HAP-1 (cell line): ENCODE data around the gene TBXT.

ENCODE experiments used
- DNase-seq, 2 experiments: peaks; one replicate each; pipeline ENCODE4 v3.0.0-alpha.2; 2016 to 2020; ENCODE audit warnings: low spot score in 2 of 2
- H3K27me3 ChIP-seq: fragments of 250-450 bp; sonication (Bioruptor Pico); 2 replicates; pipeline ENCODE4 v1.5.1; 2020; ENCODE audit warnings: low read depth, mild to moderate bottlenecking, moderate library complexity
- H3K36me3 ChIP-seq: fragments of 250-450 bp; sonication (Bioruptor Pico); replicated peaks from 2 replicates; pipeline ENCODE4 v1.5.1; 2020; ENCODE audit warnings: mild to moderate bottlenecking
- H3K4me1 ChIP-seq: fragments of 250-450 bp; sonication (Bioruptor Pico); 2 replicates; pipeline ENCODE4 v1.5.1; 2020; ENCODE audit warnings: mild to moderate bottlenecking
- H3K4me3 ChIP-seq: fragments of 250-450 bp; sonication (Bioruptor Pico); 2 replicates; pipeline ENCODE4 v1.5.1; 2020; ENCODE audit warnings: mild to moderate bottlenecking, moderate library complexity
- H3K9me3 ChIP-seq: fragments of 250-450 bp; sonication (Bioruptor Pico); 2 replicates; pipeline ENCODE4 v1.5.1; 2020; ENCODE audit warnings: mild to moderate bottlenecking, moderate library complexity
- in situ Hi-C: fragments of 300-500 bp; cut with MboI; formaldehyde crosslinking; loops from 3 replicates; pipeline ENCODE4 v1.14.3; 2020; ENCODE audit warnings: low sequenced_read_pairs, inconsistent platforms, mixed read lengths

Gene TBXT

GRCh38 chr6:166119116-166119911, 48.3 kb downstream of the TBXT start:
- no peak overlapping the region for H3K4me3 ChIP-seq
- in situ Hi-C loops, result loop anchor here (25.0 kb wide), 1 partner anchor 407 kb away; no protein-coding TSS in a partner anchor
- no peaks in the 10 kb centered on the region for H3K4me1 ChIP-seq
- no peaks in the 10 kb centered on the region for H3K36me3 ChIP-seq
- no peaks in the 10 kb centered on the region for H3K27me3 ChIP-seq
- no peaks in the 10 kb centered on the region for H3K9me3 ChIP-seq
- no peak for DNase-seq

DNA sequence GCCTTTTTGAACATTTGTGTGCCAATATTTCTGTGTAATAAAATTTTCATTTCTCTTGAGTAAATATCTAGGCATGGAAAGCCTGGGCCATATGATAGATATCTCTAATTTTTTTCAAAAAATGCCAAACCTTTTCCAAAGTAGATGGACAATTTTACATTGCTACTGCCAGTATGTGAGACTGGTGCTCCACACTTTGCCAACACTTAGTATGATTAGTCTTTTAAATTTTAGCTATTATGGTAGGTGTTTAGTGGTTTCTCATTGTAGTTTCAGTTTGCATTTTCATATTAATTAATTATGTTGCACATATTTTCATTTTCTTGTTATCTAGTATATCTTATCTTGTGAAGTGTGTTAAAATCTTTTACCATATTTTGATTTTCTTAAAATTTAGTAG, 52.0 kb downstream of the TBXT start:
- no peak overlapping the region for H3K4me3 ChIP-seq
- no peaks in the 10 kb centered on the region for H3K27me3 ChIP-seq
- H3K36me3 ChIP-seq, result no peaks in the 10 kb centered on the region
- no peak for DNase-seq
- no peaks in the 10 kb centered on the region for H3K4me1 ChIP-seq
- no peaks in the 10 kb centered on the region for H3K9me3 ChIP-seq
- in situ Hi-C loops, result loop anchor here (25.0 kb wide), 1 partner anchor 403 kb away; no protein-coding TSS in a partner anchor

- H3K27me3 ChIP-seq, result peaks cover 4% of the 10 kb centered on the region
- H3K9me3 ChIP-seq, result no peaks in the 10 kb centered on the region
- DNase-seq, result no peak
- no peaks in the 10 kb centered on the region for H3K4me1 ChIP-seq
- H3K4me3 ChIP-seq, result no peak overlapping the region
- in situ Hi-C loops, result loop anchor here (25.0 kb wide), 1 partner anchor 400 kb away; no protein-coding TSS in a partner anchor
- no peaks in the 10 kb centered on the region for H3K36me3 ChIP-seq
These were observed 55.1 kb downstream of the TBXT start for GRCh38 chr6:166112580-166112979.

DNA sequence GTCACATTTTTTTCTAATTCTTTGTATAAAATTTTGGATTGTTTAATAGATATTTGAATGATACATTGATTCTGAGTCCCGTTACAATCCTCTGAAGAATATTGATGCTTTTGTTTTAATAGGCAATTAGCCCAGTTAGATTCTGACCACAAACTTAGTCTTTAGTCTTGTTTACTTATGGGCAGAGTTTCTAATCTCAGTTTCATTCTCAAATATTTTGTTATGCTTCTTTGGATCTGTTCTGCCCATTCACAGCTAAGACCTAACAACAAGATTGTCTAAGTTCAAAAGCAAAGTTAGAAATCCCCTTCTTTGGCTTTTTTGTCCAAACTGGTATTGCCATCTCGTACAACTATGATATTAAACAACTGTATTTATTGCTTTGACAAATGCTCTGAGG, 58.0 kb downstream of the TBXT start:
- no peaks in the 10 kb centered on the region for H3K4me1 ChIP-seq
- H3K36me3 ChIP-seq, result no peaks in the 10 kb centered on the region
- H3K27me3 ChIP-seq, result peaks cover 4% of the 10 kb centered on the region
- no peak for DNase-seq
- H3K4me3 ChIP-seq, result no peak overlapping the region
- no peaks in the 10 kb centered on the region for H3K9me3 ChIP-seq
- in situ Hi-C loops, result loop anchor here (25.0 kb wide), 1 partner anchor 397 kb away; no protein-coding TSS in a partner anchor
